Measurements from ENCODE around the gene SULF2.

The SULF2 gene

GRCh38 chr20:47642118-47642517 is 143.2 kb downstream of the SULF2 start:
- no peak for DNase-seq

- no peak for DNase-seq
These were observed 146.4 kb downstream of the SULF2 start for GRCh38 chr20:47638851-47639250.

- no peak for DNase-seq
These were observed 150.0 kb downstream of the SULF2 start for GRCh38 chr20:47635256-47635655.

GRCh38 chr20:47631078-47631477 is 154.2 kb downstream of the SULF2 start:
- no peak for DNase-seq

- DNase-seq = no peak
These were observed 155.4 kb downstream of the SULF2 start for GRCh38 chr20:47629907-47630306.

GRCh38 chr20:47627540-47627939 is 157.7 kb downstream of the SULF2 start:
- DNase-seq = no peak

- no peak for DNase-seq
These were observed 162.1 kb downstream of the SULF2 start for GRCh38 chr20:47623206-47623605.

- no peak for DNase-seq
These were observed 163.1 kb downstream of the SULF2 start for GRCh38 chr20:47622118-47622665.

- peak; percentile 9 for DNase-seq
These were observed 164.2 kb downstream of the SULF2 start for GRCh38 chr20:47620808-47621805.

GRCh38 chr20:47618479-47618878 is 166.8 kb downstream of the SULF2 start:
- no peak for DNase-seq

GRCh38 chr20:47614703-47615309 is 170.5 kb downstream of the SULF2 start:
- DNase-seq = no peak

GRCh38 chr20:47612670-47613069 is 172.6 kb downstream of the SULF2 start:
- no peak for DNase-seq

GRCh38 chr20:47611785-47612184 is 173.5 kb downstream of the SULF2 start:
- no peak for DNase-seq

GRCh38 chr20:47610945-47611250 is 174.4 kb downstream of the SULF2 start:
- DNase-seq = no peak

GRCh38 chr20:47610247-47610944 is 174.9 kb downstream of the SULF2 start:
- DNase-seq = no peak

GRCh38 chr20:47609001-47609400 is 176.3 kb downstream of the SULF2 start:
- DNase-seq = no peak

All from NCI-H1694 (cell line).